HG03175 (cell line): ENCODE measurements around the gene ZNF552.
"Not testable (repeated sequence)": the region's sequence is repeated elsewhere in the genome, so short reads cannot be mapped to it uniquely, and the experiment has no call there.

ENCODE experiments used
- ATAC-seq: cut with Tn5 transposase; IDR thresholded peaks from one replicate; pipeline ENCODE4 v1.9.1; 2021; ENCODE audit warnings: mild to moderate bottlenecking, moderate library complexity; ENCODE audit not compliant: unreplicated experiment

The ZNF552 gene

GRCh38 chr19:57814505-57815246 is at the start of gene ZNF552:
ZNF552 (minus strand) TSS chr19:57814913; CDS start chr19:57814743, 170 bp downstream.
- peak; percentile 81 for ATAC-seq

- not testable (repeated sequence) for ATAC-seq
These were observed 47.6 kb upstream of the ZNF552 start for GRCh38 chr19:57862351-57862750.

- not testable (repeated sequence) for ATAC-seq
These were observed 39.4 kb upstream of the ZNF552 start for GRCh38 chr19:57854117-57854516.

GRCh38 chr19:57851812-57852603 is 37.3 kb upstream of the ZNF552 start:
- ATAC-seq: not testable (repeated sequence)

- ATAC-seq: no peak
These were observed 35.9 kb upstream of the ZNF552 start for GRCh38 chr19:57850553-57851017.

- peak; percentile 94 for ATAC-seq
These were observed 35.2 kb upstream of the ZNF552 start, which contains the start of gene ZNF587 for GRCh38 chr19:57849666-57850473. ZNF587 (plus strand) TSS chr19:57849859; CDS start chr19:57850039, 180 bp downstream.

GRCh38 chr19:57849162-57849665 is 34.5 kb upstream of the ZNF552 start:
- peak; percentile 29 for ATAC-seq

GRCh38 chr19:57847164-57847563 is 32.5 kb upstream of the ZNF552 start:
- ATAC-seq: not testable (repeated sequence)

GRCh38 chr19:57841122-57841763 is 26.5 kb upstream of the ZNF552 start:
- no peak for ATAC-seq

GRCh38 chr19:57838622-57839191 is 24.0 kb upstream of the ZNF552 start:
- ATAC-seq: not testable (repeated sequence)

GRCh38 chr19:57836991-57837390 is 22.3 kb upstream of the ZNF552 start:
- not testable (repeated sequence) for ATAC-seq

GRCh38 chr19:57830071-57830602 is 15.4 kb upstream of the ZNF552 start, which contains the start of gene ZNF587B:
ZNF587B (plus strand) TSS chr19:57830299; CDS start chr19:57830529, 230 bp downstream.
- ATAC-seq: no peak

GRCh38 chr19:57829316-57829715 is 14.6 kb upstream of the ZNF552 start:
- no peak for ATAC-seq

- ATAC-seq: no peak
These were observed 10.8 kb upstream of the ZNF552 start for GRCh38 chr19:57825511-57825910.

GRCh38 chr19:57823608-57824007 is 8.9 kb upstream of the ZNF552 start:
- not testable (repeated sequence) for ATAC-seq

- ATAC-seq: not testable (repeated sequence)
These were observed 8.4 kb upstream of the ZNF552 start for GRCh38 chr19:57823155-57823554.

GRCh38 chr19:57821501-57821900 is 6.8 kb upstream of the ZNF552 start:
- ATAC-seq: not testable (repeated sequence)

GRCh38 chr19:57821095-57821494 is 6.4 kb upstream of the ZNF552 start:
- ATAC-seq: not testable (repeated sequence)

GRCh38 chr19:57820599-57820998 is 5.9 kb upstream of the ZNF552 start:
- ATAC-seq: no peak
